AG08396 (cell line): ENCODE measurements around the gene IL12A.
A peak's percentile ranks its signal among the peaks of the same experiment; 100 is the strongest.

Experiments
- DNase-seq: peaks from one replicate; pipeline ENCODE4 v3.0.0; 2012; ENCODE audit warnings: low spot score, mixed read lengths

The IL12A gene

DNA sequence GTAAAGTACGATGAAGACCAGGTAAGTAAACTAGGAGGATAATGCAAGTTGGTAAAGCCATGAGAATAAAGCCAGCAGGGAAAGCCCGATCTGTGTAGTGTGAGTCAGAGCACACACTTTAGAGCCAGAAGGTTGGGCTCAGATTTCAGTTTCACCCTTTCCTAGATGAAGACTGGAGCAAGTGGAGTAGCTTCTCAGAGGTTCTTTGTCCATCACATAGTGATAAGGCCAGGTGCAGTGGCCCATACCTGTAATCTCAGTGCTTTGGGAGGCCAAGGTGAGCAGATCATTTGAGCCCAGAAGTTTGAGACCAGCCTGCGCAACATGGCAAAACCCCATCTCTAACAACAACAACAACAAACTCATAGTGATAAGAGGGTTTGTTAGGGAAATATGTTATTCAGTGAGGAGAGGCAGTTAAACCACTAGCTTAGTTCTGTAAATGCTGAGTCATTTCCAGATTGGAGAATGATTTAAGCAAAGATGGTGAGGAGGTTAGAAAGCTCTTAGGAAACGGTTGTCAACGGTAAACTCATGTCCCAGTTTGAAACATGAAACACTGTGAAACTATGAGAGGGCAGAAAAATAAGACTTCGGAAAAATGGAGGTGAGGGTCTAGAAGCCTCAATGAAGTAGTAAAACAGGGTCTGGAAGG, 39.0 kb downstream of the IL12A start:
- peak; percentile 46 for DNase-seq

GRCh38 chr3:160035757-160036156, 47.1 kb downstream of the IL12A start:
- DNase-seq = no peak

DNA sequence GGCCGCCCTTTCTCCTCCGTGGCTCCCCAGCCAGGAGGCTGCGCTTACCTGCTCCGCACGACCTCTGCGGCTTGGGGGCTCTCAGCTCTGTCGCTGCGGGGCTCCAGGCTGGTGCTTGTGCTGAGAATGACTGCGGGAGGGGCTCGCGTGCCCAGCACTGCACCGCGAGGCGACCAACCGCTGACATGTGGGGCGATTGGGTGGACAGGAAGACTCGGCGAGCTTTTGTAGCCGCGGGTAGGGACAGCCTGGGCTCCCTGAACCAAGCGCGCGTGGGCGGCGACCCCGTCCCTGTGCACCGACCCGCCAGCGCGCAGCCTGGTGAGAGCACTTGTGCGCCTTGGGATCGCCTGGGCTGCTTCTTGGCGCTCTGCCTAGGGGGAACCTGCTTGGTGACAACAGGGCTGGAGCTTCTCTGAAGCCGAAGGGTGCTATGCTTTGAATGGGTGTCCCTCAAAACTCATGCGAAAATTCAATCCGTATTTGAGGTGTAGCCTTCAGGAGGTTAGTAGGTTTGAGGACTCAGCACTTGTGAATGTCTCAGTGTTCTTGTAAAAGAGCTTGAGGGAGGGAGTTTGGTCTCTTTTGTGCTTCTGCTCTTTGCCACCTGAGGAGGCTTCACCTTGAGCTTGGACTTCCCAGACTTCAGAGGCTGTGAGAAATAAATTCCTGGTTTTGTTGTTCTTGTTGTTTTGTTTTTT, 50.4 kb downstream of the IL12A start:
- peak; percentile 21 for DNase-seq

DNA sequence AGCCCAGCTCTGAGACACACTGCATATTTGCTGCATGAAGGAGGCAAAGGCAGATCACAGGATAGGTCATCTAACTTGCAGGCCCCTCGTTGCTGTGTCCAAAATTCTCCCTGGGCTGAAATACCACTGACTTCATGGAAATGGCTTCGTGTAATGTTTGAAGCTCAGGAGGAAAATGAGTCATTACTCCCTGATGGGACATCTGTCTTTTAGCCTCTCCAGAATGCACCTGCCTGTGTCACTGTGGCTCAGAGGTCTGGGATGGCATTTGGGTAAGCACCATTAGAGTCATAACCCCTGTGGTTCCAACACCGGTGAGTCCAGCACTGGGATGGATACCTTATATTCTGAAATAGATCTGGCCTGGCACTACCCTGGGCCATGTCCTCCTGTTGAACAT, 51.5 kb downstream of the IL12A start:
- no peak for DNase-seq

GRCh38 chr3:160041465-160041864, 52.8 kb downstream of the IL12A start:
- no peak for DNase-seq

- no peak for DNase-seq
Measured at GRCh38 chr3:160044121-160044520, 55.5 kb downstream of the IL12A start.
